H1 (cell line): ENCODE data around the gene MYBPC1. TPM values are rescaled to one million over a fixed set of nuclear protein-coding genes. Genes with fewer than 3 reads are reported as not detected.

Source experiments
- CTCF ChIA-PET: fragments of 300-600 bp; sonication (Branson Sonifier 250); formaldehyde crosslinking; loops from one replicate; lab custom pipeline; 2021; ENCODE audit not compliant: partially characterized antibody; lab: Charles Lee
- POLR2A ChIA-PET: fragments of 300-600 bp; sonication (Branson Sonifier 250); formaldehyde crosslinking; loops from one replicate; lab custom pipeline; 2021; ENCODE audit warnings: inconsistent platforms; ENCODE audit not compliant: partially characterized antibody; lab: Charles Lee
- DNase-seq, 2 experiments: peaks; one replicate each; pipeline versions ENCODE4 v3.0.0 to v3.0.0-alpha.2; 2010 to 2022; ENCODE audit warnings: low spot score in 2 of 2, low read depth in 1 of 2, mixed read lengths in 1 of 2
- FAIRE-seq: peaks from 2 replicates; lab custom pipeline; 2011; peaks lifted over from hg19 to GRCh38; lab: Jason Lieb, UNC
- H2AFZ ChIP-seq: 2 replicates; pipeline ENCODE4 v1.8.1; 2012; ENCODE audit warnings: low read length, inconsistent platforms
- H2AK5ac ChIP-seq: 2 replicates; pipeline ENCODE4 v1.6.1; 2013; ENCODE audit warnings: low read depth, low read length
- H2BK120ac ChIP-seq: replicated peaks from 2 replicates; pipeline ENCODE3; 2013; ENCODE audit warnings: low read depth, low read length, inconsistent platforms
- H2BK12ac ChIP-seq: 2 replicates; pipeline ENCODE4 v1.6.1; 2013; ENCODE audit warnings: low read depth, low read length
- H2BK15ac ChIP-seq: 2 replicates; pipeline ENCODE4 v1.6.1; 2013; ENCODE audit warnings: low read length
- H2BK20ac ChIP-seq: 2 replicates; pipeline ENCODE4 v1.6.1; 2013; ENCODE audit warnings: low read length
- H2BK5ac ChIP-seq: 2 replicates; pipeline ENCODE4 v1.6.1; 2013; ENCODE audit warnings: low read depth, low read length
- H3K14ac ChIP-seq: 2 replicates; pipeline ENCODE4 v1.6.1; 2013; ENCODE audit warnings: inconsistent platforms; ENCODE audit not compliant: insufficient read length
- H3K18ac ChIP-seq: 2 replicates; pipeline ENCODE4 v1.6.1; 2013; ENCODE audit warnings: low read length; ENCODE audit errors: extremely low read depth
- H3K23ac ChIP-seq: 2 replicates; pipeline ENCODE4 v1.6.1; 2013; ENCODE audit warnings: inconsistent platforms; ENCODE audit not compliant: insufficient read length
- H3K23me2 ChIP-seq: 2 replicates; pipeline ENCODE4 v1.6.1; 2013; ENCODE audit warnings: low read depth, low read length
- H3K27ac ChIP-seq: 2 replicates; pipeline ENCODE4 v1.6.1; 2011; ENCODE audit warnings: low read depth, low read length, inconsistent platforms
- H3K27me3 ChIP-seq, 4 experiments: replicated peaks in 1 of 4; 1 replicate in 1 of 4; 2 replicates in 3 of 4; pipeline versions ENCODE4 v1.6.1 to v1.8.1; 2011 to 2013; ENCODE audit warnings: low read length in 3 of 4, mild to moderate bottlenecking in 3 of 4, inconsistent platforms in 2 of 4, mixed read lengths in 2 of 4, moderate library complexity in 1 of 4; ENCODE audit not compliant: control insufficient read depth in 3 of 4, insufficient read depth in 3 of 4; ENCODE audit errors: extremely low read depth in 1 of 4
- H3K36me3 ChIP-seq, 4 experiments: 2 replicates each; pipeline versions ENCODE4 v1.6.1 to v1.8.1; 2011 to 2013; ENCODE audit warnings: mild to moderate bottlenecking in 4 of 4, low read length in 3 of 4, moderate library complexity in 2 of 4, control low read depth in 1 of 4, inconsistent platforms in 1 of 4; ENCODE audit not compliant: insufficient read depth in 4 of 4, control insufficient read depth in 2 of 4
- H3K4ac ChIP-seq: replicated peaks from 2 replicates; pipeline ENCODE3; 2013; ENCODE audit warnings: low read length, low read depth, mixed read lengths, inconsistent platforms; ENCODE audit not compliant: insufficient read length
- H3K4me1 ChIP-seq, 4 experiments: replicated peaks in 1 of 4; 1 replicate in 1 of 4; 2 replicates in 3 of 4; pipeline versions ENCODE4 v1.6.1 to v1.8.1; 2011 to 2013; ENCODE audit warnings: low read length in 3 of 4, inconsistent platforms in 2 of 4, mixed read lengths in 1 of 4; ENCODE audit not compliant: insufficient read depth in 4 of 4, control insufficient read depth in 3 of 4
- H3K4me2 ChIP-seq, 2 experiments: 2 replicates each; pipeline versions ENCODE4 v1.6.1 to v1.8.1; 2011 to 2013; ENCODE audit warnings: low read depth in 2 of 2, low read length in 2 of 2, control low read depth in 1 of 2, inconsistent platforms in 1 of 2, mild to moderate bottlenecking in 1 of 2; ENCODE audit not compliant: insufficient read depth in 1 of 2
- H3K4me3 ChIP-seq, 4 experiments: fragments of 200-600, 300-600 bp in 1 of 4; sonication (generic), shearing (Covaris generic), sonication (Bioruptor Twin) in 1 of 4; 2 replicates each; pipeline versions ENCODE4 v1.5.1 to v1.8.1; 2011 to 2016; ENCODE audit warnings: low read length in 4 of 4, low read depth in 3 of 4, control low read depth in 2 of 4, inconsistent platforms in 2 of 4, mild to moderate bottlenecking in 2 of 4, mixed read lengths in 1 of 4, moderate library complexity in 1 of 4; ENCODE audit not compliant: insufficient read depth in 2 of 4; ENCODE audit errors: extremely low read depth in 1 of 4
- H3K56ac ChIP-seq: replicated peaks from 2 replicates; pipeline ENCODE3; 2013; ENCODE audit warnings: low read depth, mild to moderate bottlenecking, mixed read lengths, low read length, inconsistent platforms; ENCODE audit not compliant: insufficient read length
- H3K79me1 ChIP-seq: 2 replicates; pipeline ENCODE4 v1.6.1; 2013; ENCODE audit warnings: low read depth, low read length, control low read depth
- H3K79me2 ChIP-seq, 2 experiments: 2 replicates each; pipeline versions ENCODE4 v1.6.1 to v1.8.1; 2012 to 2013; ENCODE audit warnings: low read length in 2 of 2, mild to moderate bottlenecking in 2 of 2, inconsistent platforms in 1 of 2; ENCODE audit not compliant: insufficient read depth in 2 of 2, control insufficient read depth in 1 of 2
- H3K9ac ChIP-seq, 4 experiments: replicated peaks in 1 of 4; 1 replicate in 1 of 4; 2 replicates in 3 of 4; pipeline versions ENCODE4 v1.6.1 to v1.8.1; 2011 to 2013; ENCODE audit warnings: low read depth in 3 of 4, low read length in 3 of 4, control low read depth in 2 of 4, mild to moderate bottlenecking in 2 of 4, moderate library complexity in 2 of 4, inconsistent platforms in 1 of 4; ENCODE audit errors: extremely low read depth in 1 of 4
- H3K9me3 ChIP-seq, 2 experiments: 2 replicates each; pipeline versions ENCODE4 v1.6.1 to v1.8.1; 2012 to 2013; ENCODE audit warnings: mild to moderate bottlenecking in 2 of 2, moderate library complexity in 2 of 2, control low read depth in 1 of 2, inconsistent platforms in 1 of 2, low read depth in 1 of 2, low read length in 1 of 2, mixed read lengths in 1 of 2; ENCODE audit not compliant: insufficient read depth in 2 of 2
- H4K20me1 ChIP-seq, 2 experiments: replicated peaks in 1 of 2; 2 replicates each; pipeline versions ENCODE3 to v1.8.1; 2011 to 2013; ENCODE audit warnings: inconsistent platforms in 2 of 2, low read length in 2 of 2, mild to moderate bottlenecking in 1 of 2; ENCODE audit not compliant: insufficient read depth in 2 of 2, control insufficient read depth in 1 of 2
- H4K5ac ChIP-seq: 2 replicates; pipeline ENCODE4 v1.6.1; 2013; ENCODE audit warnings: low read length, low read depth, mixed read lengths, inconsistent platforms; ENCODE audit not compliant: insufficient read length
- H4K8ac ChIP-seq: 2 replicates; pipeline ENCODE4 v1.8.0; 2013; ENCODE audit warnings: mild to moderate bottlenecking, moderate library complexity, low read length, inconsistent platforms; ENCODE audit not compliant: insufficient read depth; ENCODE audit errors: extremely low read depth
- H4K91ac ChIP-seq: replicated peaks from 2 replicates; pipeline ENCODE3; 2013; ENCODE audit warnings: low read length, mixed read lengths, inconsistent platforms; ENCODE audit not compliant: insufficient read length
- ASH2L ChIP-seq: fragments of 200-600, 300-600 bp; sonication (generic); IDR thresholded peaks from one replicate; pipeline ENCODE4 v1.7.1; 2017; ENCODE audit warnings: low read length
- BCL11A ChIP-seq, 2 experiments: IDR thresholded peaks; one replicate each; pipeline ENCODE4 v1.6.1; 2011; ENCODE audit warnings: low read depth in 2 of 2, low read length in 2 of 2, mild to moderate bottlenecking in 2 of 2
- EGR1 ChIP-seq: IDR thresholded peaks from 2 replicates; pipeline ENCODE4 v1.6.1; 2011; ENCODE audit warnings: low read depth, low read length, borderline replicate concordance
- EZH2 ChIP-seq: fragments of 200-600 bp; sonication (generic); IDR thresholded peaks from 2 replicates; pipeline ENCODE4 v1.7.1; 2012; ENCODE audit warnings: low read depth, mild to moderate bottlenecking, moderate library complexity, low read length, inconsistent platforms; ENCODE audit not compliant: severe bottlenecking
- KDM1A ChIP-seq: fragments of 200-600, 300-600 bp; sonication (generic); IDR thresholded peaks from 2 replicates; pipeline ENCODE4 v1.7.1; 2016; ENCODE audit warnings: mild to moderate bottlenecking, low read length, borderline replicate concordance
- KDM5A ChIP-seq: fragments of 200-600 bp; IDR thresholded peaks from 2 replicates; pipeline ENCODE4 v1.7.1; 2012; ENCODE audit warnings: mild to moderate bottlenecking, low read length, inconsistent platforms, mixed read lengths
- MAFK ChIP-seq: IDR thresholded peaks from 2 replicates; pipeline ENCODE4 v1.6.1; 2012; ENCODE audit warnings: low read depth, mild to moderate bottlenecking, improper control_type of control experiment, low read length
- SP2 ChIP-seq: IDR thresholded peaks from 2 replicates; pipeline ENCODE4 v1.6.1; 2012; ENCODE audit warnings: mild to moderate bottlenecking, low read length, inconsistent platforms
- SUZ12 ChIP-seq: fragments of 200-600 bp; sonication (generic); IDR thresholded peaks from 2 replicates; pipeline ENCODE4 v1.6.1; 2012; ENCODE audit warnings: mild to moderate bottlenecking, inconsistent platforms, low read length, moderate library complexity, mixed read lengths
- TAF7 ChIP-seq: optimal IDR thresholded peaks from 2 replicates; pipeline ENCODE3; 2011; ENCODE audit warnings: low read depth, mild to moderate bottlenecking, inconsistent platforms, low read length, moderate library complexity, borderline replicate concordance
- TCF12 ChIP-seq: IDR thresholded peaks from 2 replicates; pipeline ENCODE4 v1.6.1; 2011; ENCODE audit warnings: low read depth, mild to moderate bottlenecking, low read length
- WGBS, 2 experiments: shearing (Covaris generic) in 1 of 2; methylation state at CpG; one replicate each; pipeline versions ENCODE4 v1.1.6 to v1.1.7; 2013 to 2015; ENCODE audit warnings: low lambda C conversion rate in 2 of 2, mixed read lengths in 2 of 2, inconsistent platforms in 1 of 2, low coverage in 1 of 2, missing lambda C conversion rate in 1 of 2; ENCODE audit not compliant: insufficient replicate concordance in 2 of 2, insufficient coverage in 1 of 2, insufficient read length in 1 of 2; ENCODE audit errors: extremely low coverage in 1 of 2, missing lambda C conversion rate in 1 of 2; 5-methylcytosine and 5-hydroxymethylcytosine counted together
- polyA plus RNA-seq, 7 experiments: library from polyadenylated mRNA; depleted of rRNA in 3 of 7; stranded (reverse) in 5 of 7; unstranded in 2 of 7; fragments of >200 nt in 5 of 7; fragments of 200-250 nt in 2 of 7; gene quantifications; 1 replicate in 5 of 7; 2 replicates in 1 of 7; 4 replicates in 1 of 7; pipeline versions ENCODE4 v1.2.1 to v1.2.3, GENCODE V29; 2011 to 2013; ENCODE audit warnings: missing spikeins in 2 of 7, mixed read lengths in 2 of 7
- total RNA-seq: library from RNA; stranded (reverse); fragmentation: NEBNext Ultra II Directional; extraction: Animal tissue kit (Norgen Biotek cat#: 25700); gene quantifications from 2 replicates; pipeline ENCODE4 v1.2.1, GENCODE V29; 2021
- TF ChIP-seq, protein P1 (sequence below): IDR thresholded peaks from 2 replicates; pipeline ENCODE4 v1.6.1; 2012; ENCODE audit warnings: low read length, inconsistent platforms

The MYBPC1 gene
- total and polyA plus RNA-seq, 2 of the 8 experiments (the other 6 are each of a cell fraction or from before 2014, with no cell fraction given), result not detected

DNA sequence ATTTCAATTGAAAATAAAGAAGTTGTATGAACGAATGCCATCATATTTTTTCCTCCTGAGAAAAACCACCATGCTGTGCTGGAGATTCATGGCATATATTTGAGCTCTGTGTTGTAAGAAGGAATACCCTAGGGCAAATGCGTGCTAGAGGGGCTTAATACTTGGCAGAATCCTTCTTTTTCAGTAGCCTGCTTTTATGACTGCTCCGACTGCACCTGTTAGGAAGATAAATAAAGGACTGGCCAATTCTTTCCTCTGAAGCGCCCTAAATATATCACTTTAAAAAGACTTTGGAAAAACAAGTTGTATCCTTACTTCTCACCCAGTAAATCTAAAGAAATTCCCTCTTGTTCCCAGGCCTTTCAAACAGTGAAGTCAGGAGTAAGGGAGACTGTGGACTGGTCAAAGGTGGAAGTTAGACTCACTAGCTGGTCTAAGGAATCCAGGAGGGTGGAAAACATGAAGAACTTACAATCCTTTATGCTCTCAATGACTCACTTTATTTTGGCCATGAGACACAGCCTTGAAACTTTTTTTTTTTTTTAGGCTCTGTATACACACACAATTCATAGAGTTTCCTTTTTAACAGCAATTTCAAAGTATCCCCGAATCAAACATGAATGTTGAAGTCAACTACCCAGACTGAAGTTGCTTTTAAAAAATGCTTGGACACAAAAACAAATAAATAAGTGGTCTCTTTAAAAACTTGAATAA lies 5.2 kb downstream of the MYBPC1 start:
- no peak overlapping the region for H3K4ac ChIP-seq
- TF ChIP-seq MAFK (no peak), KDM5A (no peak), ASH2L (no peak), EGR1 (no peak), SUZ12 (no peak), KDM1A (no peak), BCL11A (IDR thresholded peaks at IDR 0.05; ENCODE audit: low read depth in 2 of 2, low read length in 2 of 2) (no peak), EZH2 (no peak), TAF7 (no peak), TCF12 (no peak), SP2 (no peak)
- TF ChIP-seq, protein P1, sequence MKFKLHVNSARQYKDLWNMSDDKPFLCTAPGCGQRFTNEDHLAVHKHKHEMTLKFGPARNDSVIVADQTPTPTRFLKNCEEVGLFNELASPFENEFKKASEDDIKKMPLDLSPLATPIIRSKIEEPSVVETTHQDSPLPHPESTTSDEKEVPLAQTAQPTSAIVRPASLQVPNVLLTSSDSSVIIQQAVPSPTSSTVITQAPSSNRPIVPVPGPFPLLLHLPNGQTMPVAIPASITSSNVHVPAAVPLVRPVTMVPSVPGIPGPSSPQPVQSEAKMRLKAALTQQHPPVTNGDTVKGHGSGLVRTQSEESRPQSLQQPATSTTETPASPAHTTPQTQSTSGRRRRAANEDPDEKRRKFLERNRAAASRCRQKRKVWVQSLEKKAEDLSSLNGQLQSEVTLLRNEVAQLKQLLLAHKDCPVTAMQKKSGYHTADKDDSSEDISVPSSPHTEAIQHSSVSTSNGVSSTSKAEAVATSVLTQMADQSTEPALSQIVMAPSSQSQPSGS, result no peak
- H3K36me3 ChIP-seq, result no peaks in the 10 kb centered on the region
- H4K5ac ChIP-seq, result no peak overlapping the region
- no peak overlapping the region for H2BK120ac ChIP-seq
- no peak overlapping the region for H3K23ac ChIP-seq
- H4K91ac ChIP-seq, result no peak overlapping the region
- no peak overlapping the region for H3K14ac ChIP-seq
- no peak overlapping the region for H3K4me2 ChIP-seq
- no peak overlapping the region for H2BK12ac ChIP-seq
- no peaks in the 10 kb centered on the region for H4K20me1 ChIP-seq
- ChIA-PET CTCF (no interaction called here), POLR2A (no interaction called here)
- H3K4me3 ChIP-seq, result no peak overlapping the region
- no peak overlapping the region for H2AK5ac ChIP-seq
- no peaks in the 10 kb centered on the region for H3K27me3 ChIP-seq
- peaks cover 0 to 6% (median 5%) of the 10 kb centered on the region in 4 experiments; a peak in 4 of 7 replicates for H3K4me1 ChIP-seq
- H3K79me1 ChIP-seq, result no peaks in the 10 kb centered on the region
- no peaks in the 10 kb centered on the region for H3K23me2 ChIP-seq
- no peak for DNase-seq
- no peak overlapping the region for H3K27ac ChIP-seq
- H3K18ac ChIP-seq, result no peak overlapping the region
- FAIRE-seq, result no peak
- no peak overlapping the region for H3K56ac ChIP-seq
- H2BK20ac ChIP-seq, result no peak overlapping the region
- H4K8ac ChIP-seq, result no peak overlapping the region
- H3K9ac ChIP-seq, result no peak overlapping the region
- H3K79me2 ChIP-seq, result no peaks in the 10 kb centered on the region
- H2AFZ ChIP-seq, result no peak overlapping the region
- H3K9me3 ChIP-seq, result no peaks in the 10 kb centered on the region
- no peak overlapping the region for H2BK15ac ChIP-seq
- H2BK5ac ChIP-seq, result no peak overlapping the region
- WGBS, 2 experiments, result 83% methylated on average over 5 of the region's 5 CpGs; no CpG with 5 or more reads in 1 of the 2 experiments
